Adrenal gland (tissue), 12 donors: Measurements from ENCODE around the gene ACKR2. TPM values are rescaled to one million over a fixed set of nuclear protein-coding genes. Genes with fewer than 3 reads are reported as not detected.

Source experiments
- DNase-seq, 7 donors: peaks; one replicate each; pipeline ENCODE4 v3.0.0-alpha.2; 2019 to 2020
- H3K27ac ChIP-seq, 5 donors: fragments of 200-600 bp; sonication (generic) in 4 of 5; 1 replicate in 3 of 5; 2 replicates in 2 of 5; pipeline versions ENCODE4 v1.5.1 to v1.8.0; 2016 to 2020; ENCODE audit warnings: mild to moderate bottlenecking in 1 of 5
- H3K27me3 ChIP-seq: fragments of 200-600 bp; 2 replicates; pipeline ENCODE4 v1.8.0; 2021
- H3K36me3 ChIP-seq, 2 donors: fragments of 200-600 bp; replicated peaks in 1 of 2; 1 replicate in 1 of 2; 2 replicates in 1 of 2; pipeline versions ENCODE4 v1.5.1 to v1.8.0; 2018 to 2022
- H3K4me1 ChIP-seq, 2 donors: fragments of 200-600 bp; replicated peaks in 1 of 2; 1 replicate in 1 of 2; 2 replicates in 1 of 2; pipeline versions ENCODE4 v1.5.1 to v1.8.0; 2018 to 2021
- H3K4me3 ChIP-seq, 4 donors: fragments of 200-600 bp; sonication (generic) in 3 of 4; one replicate each; pipeline ENCODE4 v1.5.1; 2016 to 2018
- H3K9me3 ChIP-seq, 3 donors: fragments of 200-600 bp; sonication (generic) in 1 of 3; replicated peaks in 1 of 3; 1 replicate in 2 of 3; 2 replicates in 1 of 3; pipeline versions ENCODE4 v1.5.1 to v1.8.0; 2016 to 2021
- CTCF ChIP-seq, 6 experiments: fragments of 450-650 bp in 4 of 6; fragments of 200-600 bp in 2 of 6; sonication (generic) in 1 of 6; IDR thresholded peaks; 1 replicate in 5 of 6; 2 replicates in 1 of 6; pipeline versions ENCODE4 v1.5.1 to v1.8.0; 2016 to 2021; ENCODE audit warnings: antibody characterized with exemption in 6 of 6, mild to moderate bottlenecking in 2 of 6, moderate library complexity in 1 of 6
- POLR2A ChIP-seq, 2 donors: fragments of 450-650 bp; IDR thresholded peaks; one replicate each; pipeline ENCODE4 v1.6.1; 2017; ENCODE audit warnings: antibody characterized with exemption in 2 of 2, mild to moderate bottlenecking in 2 of 2, moderate library complexity in 1 of 2
- WGBS, 4 donors: extraction: QIAGEN DNeasy Blood & Tissue Kit in 2 of 4; methylation state at CpG; one replicate each; pipeline versions ENCODE4 v1.1.5 to v1.1.7; 2013 to 2017; 5-methylcytosine and 5-hydroxymethylcytosine counted together
- intact Hi-C, 2 donors: fragments of 100-400 bp; cut with DNase I; formaldehyde crosslinking; loops; one replicate each; pipeline versions ENCODE4 v1.14.1 to v1.15.0; 2022 to 2023
- polyA plus RNA-seq, 3 donors: library from polyadenylated mRNA; stranded (reverse); fragments of 200-250 nt in 2 of 3; fragments of 350-450 nt in 1 of 3; fragmentation: Illumina TruSeq in 1 of 3; extraction: RNeasy Lipid Tissue Mini Kit (QIAGEN cat#74804) in 1 of 3; gene quantifications; one replicate each; pipeline ENCODE4 v1.2.3, GENCODE V29; 2013 to 2014
- total RNA-seq, 9 donors: library from RNA; depleted of rRNA in 4 of 9; stranded (reverse); fragments of >200 nt in 4 of 9; fragments of 120-200 nt in 1 of 9; fragmentation: NEBNext Ultra II Directional in 1 of 9; extraction: Animal tissue kit (Norgen Biotek cat#: 25700) in 1 of 9; gene quantifications; one replicate each; pipeline versions ENCODE4 v1.1.0 to v1.2.4, GENCODE V29; 2013 to 2023
- donor health status: healthy with polysubstance abuse.
- donor health status: Bipolar disorder and iron deficiency.
- donor health status: DM: yes; HTN: yes; CAD: no.
- donor health status: DM: no; HTN: no; CAD: no.
- donor health status: DM: no; HTN: no; CAD: no.
- donor health status: DM: yes; HTN: yes; CAD: no.

The ACKR2 gene
- total and polyA plus RNA-seq, 12 donors = 1.1 to 19.9 (median 3.0) TPM

- DNase-seq = no peak
- Histone ChIP-seq H3K4me1 (peaks cover 0 to 10% of the 10 kb centered on the region in 2 donors), H3K4me3 (no peak overlapping the region), H3K27ac (no peak overlapping the region), H3K27me3 (no peaks in the 10 kb centered on the region), H3K9me3 (no peaks in the 10 kb centered on the region), H3K36me3 (no peaks in the 10 kb centered on the region)
- TF ChIP-seq POLR2A (IDR thresholded peaks at IDR 0.05) (no peak), CTCF (IDR thresholded peaks at IDR 0.05) (no peak)
- intact Hi-C loops = no loop called here
- WGBS, 4 donors = 81 to 86% (median 83%) methylated on average over 1 of the region's 1 CpG
Observed at GRCh38 chr3:42904076-42904475, 94.8 kb downstream of the ACKR2 start.

DNA sequence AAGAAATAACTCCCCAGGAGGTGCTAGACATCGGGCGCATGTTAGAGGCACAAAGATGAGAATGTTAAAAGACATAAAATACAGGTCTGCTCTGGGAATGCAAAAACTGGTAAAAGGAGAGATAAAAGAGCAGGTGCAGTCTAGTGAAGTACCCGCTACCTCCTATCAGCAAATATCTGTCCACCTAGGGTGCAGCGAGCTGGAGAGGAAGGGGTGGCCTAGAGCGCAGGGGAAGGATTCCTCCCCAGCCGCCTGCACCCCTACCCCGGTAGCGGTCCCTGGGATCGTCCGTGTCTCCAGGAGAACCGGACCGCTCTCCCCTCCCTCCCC lies 96.5 kb downstream of the ACKR2 start:
- WGBS, 4 donors = 12 to 19% (median 14%) methylated on average over 9 to 12 of the region's 12 CpGs
- Histone ChIP-seq H3K9me3 (no peaks in the 10 kb centered on the region), H3K4me3 (peak overlapping the region in 3 of 4 donors; percentile 62 to 81 (median 73)), H3K36me3 (no peaks in the 10 kb centered on the region), H3K27ac (peak overlapping the region in 3 of 5 donors; percentile 41 to 77 (median 49)), H3K27me3 (no peaks in the 10 kb centered on the region), H3K4me1 (peaks cover 0 to 10% of the 10 kb centered on the region in 2 donors)
- DNase-seq = no peak
- intact Hi-C loops = no loop called here
- no peak for TF ChIP-seq CTCF (IDR thresholded peaks at IDR 0.05)
- no peak for TF ChIP-seq POLR2A (IDR thresholded peaks at IDR 0.05)

GRCh38 chr3:42906070-42906847 lies 97.0 kb downstream of the ACKR2 start, which contains the start of gene ZNF662:
ZNF662 (plus strand) TSS chr3:42906142; CDS start chr3:42908115, 1,973 bp downstream.
- peak; percentile 42 to 70 (median 52) for DNase-seq
- WGBS, 4 donors = 2 to 7% (median 5%) methylated on average over 15 to 59 of the region's 59 CpGs
- intact Hi-C loops = no loop called here

GRCh38 chr3:42906848-42907183 lies 97.6 kb downstream of the ACKR2 start:
- WGBS, 4 donors = 68 to 78% (median 74%) methylated on average over 4 of the region's 4 CpGs
- DNase-seq = peak in 1 of 7 donors; percentile 6
- intact Hi-C loops = no loop called here
- Histone ChIP-seq H3K36me3 (no peaks in the 10 kb centered on the region), H3K4me1 (peaks cover 0 to 10% of the 10 kb centered on the region in 2 donors), H3K9me3 (no peaks in the 10 kb centered on the region), H3K4me3 (peak overlapping the region in 1 of 4 donors; percentile 73), H3K27ac (no peak overlapping the region), H3K27me3 (no peaks in the 10 kb centered on the region)
- no peak for TF ChIP-seq POLR2A (IDR thresholded peaks at IDR 0.05)
- no peak for TF ChIP-seq CTCF (IDR thresholded peaks at IDR 0.05)

More at GRCh38 chr3:42906070-42906847, 97.0 kb downstream of the ACKR2 start, which contains the start of gene ZNF662:
- H3K27me3 ChIP-seq = no peaks in the 10 kb centered on the region
- no peaks in the 10 kb centered on the region for H3K9me3 ChIP-seq
- TF ChIP-seq POLR2A (IDR thresholded peaks at IDR 0.05) (peak in 1 of 2 donors; percentile 21), CTCF (IDR thresholded peaks at IDR 0.05) (no peak)
- H3K36me3 ChIP-seq = no peaks in the 10 kb centered on the region
- peak within 1 kb of the TSS in 3 of 4 donors; percentile 62 to 81 (median 73) for H3K4me3 ChIP-seq
- H3K27ac ChIP-seq = peak within 1 kb of the TSS in 3 of 5 donors; percentile 41 to 77 (median 49)
- peaks cover 0 to 10% of the 10 kb centered on the region in 2 donors for H3K4me1 ChIP-seq
